HG03442 (cell line): Measurements from ENCODE around the gene BATF.
"Not testable (repeated sequence)": the region's sequence is repeated elsewhere in the genome, so short reads cannot be mapped to it uniquely, and the experiment has no call there.

Experiments
- ATAC-seq: cut with Tn5 transposase; IDR thresholded peaks from one replicate; pipeline ENCODE4 v1.9.1; 2021; ENCODE audit warnings: mild to moderate bottlenecking, moderate library complexity; ENCODE audit not compliant: unreplicated experiment

BATF gene

GRCh38 chr14:75522224-75522982 lies at the start of gene BATF:
TSS of gene BATF (plus strand) at chr14:75522469. CDS start at chr14:75522683, 214 bp downstream.
- ATAC-seq: peak; percentile 50

- not testable (repeated sequence) for ATAC-seq
Measured at GRCh38 chr14:75474127-75474526, 48.1 kb upstream of the BATF start.

- no peak for ATAC-seq
Measured at GRCh38 chr14:75476274-75476995, 45.8 kb upstream of the BATF start.

- ATAC-seq: no peak
Measured at GRCh38 chr14:75477881-75478280, 44.4 kb upstream of the BATF start.

- ATAC-seq: peak; percentile 42
Measured at GRCh38 chr14:75479770-75480600, 42.3 kb upstream of the BATF start.

GRCh38 chr14:75482366-75482765 lies 39.9 kb upstream of the BATF start:
- no peak for ATAC-seq

GRCh38 chr14:75484711-75485429 lies 37.4 kb upstream of the BATF start:
- ATAC-seq: no peak

GRCh38 chr14:75486318-75486717 lies 36.0 kb upstream of the BATF start:
- no peak for ATAC-seq

GRCh38 chr14:75487155-75487671 lies 35.1 kb upstream of the BATF start:
- peak; percentile 76 for ATAC-seq

GRCh38 chr14:75489480-75489837 lies 32.8 kb upstream of the BATF start:
- ATAC-seq: no peak

GRCh38 chr14:75491376-75491978 lies 30.8 kb upstream of the BATF start:
- no peak for ATAC-seq

- no peak for ATAC-seq
Measured at GRCh38 chr14:75492832-75493591, 29.3 kb upstream of the BATF start.

GRCh38 chr14:75493592-75494087 lies 28.6 kb upstream of the BATF start:
- ATAC-seq: no peak

GRCh38 chr14:75494896-75495295 lies 27.4 kb upstream of the BATF start:
- ATAC-seq: no peak

GRCh38 chr14:75495399-75495798 lies 26.9 kb upstream of the BATF start:
- no peak for ATAC-seq

GRCh38 chr14:75495882-75496281 lies 26.4 kb upstream of the BATF start:
- ATAC-seq: no peak

- no peak for ATAC-seq
Measured at GRCh38 chr14:75496755-75497154, 25.5 kb upstream of the BATF start.

GRCh38 chr14:75497191-75497590 lies 25.1 kb upstream of the BATF start:
- ATAC-seq: peak; percentile 48

- ATAC-seq: no peak
Measured at GRCh38 chr14:75497701-75498100, 24.6 kb upstream of the BATF start.
